Measurements from ENCODE around the gene ATP5F1D. TPM values are rescaled to one million over a fixed set of nuclear protein-coding genes. Genes with fewer than 3 reads are reported as not detected.

The ATP5F1D gene
- total and polyA plus RNA-seq, 4 donors, result 27.1 to 266 (median 187) TPM

DNA sequence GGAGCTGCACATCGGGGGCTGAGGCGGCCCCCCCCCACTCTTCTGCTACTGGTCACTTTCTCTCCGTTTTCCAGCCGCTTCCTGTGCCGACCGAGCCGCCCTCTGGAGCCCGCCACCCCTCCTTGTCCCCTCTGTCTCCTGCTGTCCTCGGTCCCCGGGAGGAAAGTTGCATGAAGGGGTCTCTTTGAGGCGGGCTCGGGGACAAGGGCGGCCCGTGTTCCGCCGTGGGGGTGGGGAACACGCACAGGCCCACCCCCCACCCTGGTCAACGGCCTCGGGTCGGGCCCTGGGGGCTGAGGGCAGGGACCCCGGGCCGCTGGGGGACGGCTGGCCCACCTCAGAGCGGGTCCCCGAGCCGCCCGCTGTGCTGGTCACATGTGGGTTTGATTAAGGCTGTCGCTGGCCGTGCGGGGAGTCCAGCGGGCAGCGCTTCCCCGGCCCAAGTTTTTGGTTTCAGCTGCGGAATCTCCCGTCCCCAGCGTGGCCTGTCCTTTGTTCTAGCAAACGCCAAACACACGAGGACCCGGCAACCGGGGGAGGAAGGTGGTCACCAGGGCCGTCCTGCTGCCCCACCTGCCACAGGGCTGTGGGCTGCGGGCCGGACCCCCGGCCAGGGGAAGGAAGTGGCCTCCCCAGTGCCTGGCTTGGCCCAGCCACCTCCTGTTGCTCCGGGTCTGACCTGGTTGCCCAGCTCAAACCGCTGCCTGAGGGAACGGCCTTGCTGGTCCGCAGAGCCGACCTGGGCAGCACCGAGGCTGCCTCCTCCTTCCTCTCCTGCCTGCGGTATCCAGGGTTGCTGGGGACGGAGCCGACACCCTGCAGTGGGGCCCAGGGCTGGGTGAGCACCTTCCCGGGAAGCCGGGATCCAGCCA is 46.0 kb downstream of the ATP5F1D start:
- Histone ChIP-seq H3K4me3 (no peak overlapping the region), H3K36me3 (ENCODE audit: control insufficient read depth in 4 of 4, insufficient read depth in 4 of 4, low read length in 4 of 4) (no peaks in the 10 kb centered on the region), H3K9me3 (ENCODE audit: control insufficient read depth in 4 of 4, insufficient read depth in 3 of 4, low read length in 3 of 4) (peaks cover 0 to 1% (median 0%) of the 10 kb centered on the region in 4 donors), H3K4me1 (ENCODE audit: control insufficient read depth in 5 of 5, insufficient read depth in 5 of 5, low read length in 5 of 5) (peaks cover 0 to 12% (median 0%) of the 10 kb centered on the region in 5 donors), H3K9ac (ENCODE audit: insufficient read depth in 1 of 2, low read length in 2 of 2) (no peak overlapping the region), H3K27ac (ENCODE audit: low read depth in 1 of 2, low read length in 1 of 2) (no peak overlapping the region), H3K27me3 (ENCODE audit: control insufficient read depth in 3 of 3, insufficient read depth in 3 of 3, low read length in 2 of 3) (peaks cover 0 to 25% (median 4%) of the 10 kb centered on the region in 3 donors)
- WGBS, 2 donors, result 19 to 35% methylated on average over 41 to 55 of the region's 55 CpGs
- DNase-seq (peak in 1 of 3 donors; percentile 29), ATAC-seq (ENCODE audit: insufficient read depth, low FRiP score) (no peak)
- no peak for TF ChIP-seq CTCF (IDR thresholded peaks at IDR 0.05; ENCODE audit: control extremely low read depth, extremely low read depth)

DNA sequence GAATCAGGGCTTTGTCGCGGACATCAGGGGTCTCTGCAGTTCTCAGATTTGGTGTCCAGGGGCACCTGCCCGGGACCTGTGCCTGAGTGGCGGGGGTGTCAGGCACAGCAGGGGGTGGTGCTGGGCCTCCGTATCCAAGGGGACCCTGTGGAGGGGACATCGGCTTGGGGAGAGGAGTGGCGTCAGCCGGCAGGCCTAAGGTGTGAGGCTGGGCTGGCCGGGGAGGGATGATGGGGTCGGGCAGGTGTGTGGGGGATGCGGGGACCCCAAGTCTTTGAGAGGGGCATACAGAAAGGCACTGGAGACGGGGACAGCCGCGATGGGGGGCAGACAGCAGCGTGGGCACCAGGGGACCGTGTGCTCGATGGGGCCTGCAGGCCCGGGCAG is 46.7 kb downstream of the ATP5F1D start:
- H3K27ac ChIP-seq (ENCODE audit: low read depth in 1 of 2, low read length in 1 of 2), result no peak overlapping the region
- no peak for ATAC-seq (ENCODE audit: insufficient read depth, low FRiP score)
- peaks cover 0 to 1% (median 0%) of the 10 kb centered on the region in 4 donors for H3K9me3 ChIP-seq (ENCODE audit: control insufficient read depth in 4 of 4, insufficient read depth in 3 of 4, low read length in 3 of 4)
- peaks cover 0 to 25% (median 4%) of the 10 kb centered on the region in 3 donors for H3K27me3 ChIP-seq (ENCODE audit: control insufficient read depth in 3 of 3, insufficient read depth in 3 of 3, low read length in 2 of 3)
- H3K36me3 ChIP-seq (ENCODE audit: control insufficient read depth in 4 of 4, insufficient read depth in 4 of 4, low read length in 4 of 4), result no peaks in the 10 kb centered on the region
- WGBS, 2 donors, result 85 to 89% methylated on average over 18 of the region's 18 CpGs
- no peak overlapping the region for H3K9ac ChIP-seq (ENCODE audit: insufficient read depth in 1 of 2, low read length in 2 of 2)
- H3K4me1 ChIP-seq (ENCODE audit: control insufficient read depth in 5 of 5, insufficient read depth in 5 of 5, low read length in 5 of 5), result peaks cover 0 to 12% (median 0%) of the 10 kb centered on the region in 5 donors
- H3K4me3 ChIP-seq, result no peak overlapping the region
- no peak for DNase-seq
- no peak for TF ChIP-seq CTCF (IDR thresholded peaks at IDR 0.05; ENCODE audit: control extremely low read depth, extremely low read depth)

DNA sequence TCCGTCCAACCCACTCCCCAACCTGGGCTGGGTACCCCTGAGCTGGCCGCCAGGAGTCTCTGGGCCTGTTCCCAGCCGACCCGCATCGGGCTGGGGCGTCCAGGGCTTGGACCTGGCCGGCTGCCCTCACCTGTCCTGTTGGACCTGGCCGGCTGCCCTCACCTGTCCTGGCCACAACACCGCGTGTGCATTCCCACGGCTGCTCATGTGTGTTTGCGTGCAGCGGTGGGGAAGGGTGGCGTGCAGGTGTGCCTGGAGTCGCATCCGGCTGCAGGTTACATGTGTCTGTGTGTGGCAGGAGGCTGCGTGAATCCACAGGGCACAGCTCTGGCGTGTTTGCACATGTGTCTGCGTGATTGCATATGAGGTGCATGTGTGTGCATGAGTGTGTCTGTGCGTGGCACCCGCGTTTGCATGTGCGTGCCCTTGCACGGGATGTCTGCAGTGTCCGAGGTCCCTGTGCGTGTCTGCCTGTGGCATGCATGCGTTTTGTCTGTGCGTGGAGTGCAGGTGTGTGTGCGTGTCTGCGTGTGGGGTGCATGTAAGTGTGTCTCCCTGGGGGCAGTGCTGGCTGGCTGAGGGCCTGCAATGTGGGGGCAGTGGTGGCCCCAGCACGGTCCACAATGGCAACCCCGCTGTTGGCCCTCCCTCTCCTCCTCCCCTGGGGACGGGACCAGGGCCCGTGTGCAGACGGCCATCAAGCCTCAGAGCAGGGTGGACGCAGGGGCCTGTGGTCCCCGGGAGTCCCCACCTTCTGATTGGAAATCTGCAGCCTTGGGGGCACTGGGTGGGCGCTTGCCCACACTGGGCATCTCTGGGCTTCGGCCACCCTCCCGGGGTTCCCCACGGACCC is 47.5 kb downstream of the ATP5F1D start:
- 88% methylated on average over 40 to 41 of the region's 41 CpGs for WGBS, 2 donors

More for the DNA sequence above, 47.5 kb downstream of the ATP5F1D start:
- ATAC-seq (ENCODE audit: insufficient read depth, low FRiP score) (no peak), DNase-seq (no peak)
- TF ChIP-seq CTCF (IDR thresholded peaks at IDR 0.05; ENCODE audit: control extremely low read depth, extremely low read depth), result no peak
- Histone ChIP-seq H3K9ac (ENCODE audit: insufficient read depth in 1 of 2, low read length in 2 of 2) (no peak overlapping the region), H3K4me3 (no peak overlapping the region), H3K9me3 (ENCODE audit: control insufficient read depth in 4 of 4, insufficient read depth in 3 of 4, low read length in 3 of 4) (peaks cover 0 to 1% (median 0%) of the 10 kb centered on the region in 4 donors), H3K36me3 (ENCODE audit: control insufficient read depth in 4 of 4, insufficient read depth in 4 of 4, low read length in 4 of 4) (no peaks in the 10 kb centered on the region), H3K4me1 (ENCODE audit: control insufficient read depth in 5 of 5, insufficient read depth in 5 of 5, low read length in 5 of 5) (peaks cover 0 to 12% (median 0%) of the 10 kb centered on the region in 5 donors), H3K27ac (ENCODE audit: low read depth in 1 of 2, low read length in 1 of 2) (no peak overlapping the region), H3K27me3 (ENCODE audit: control insufficient read depth in 3 of 3, insufficient read depth in 3 of 3, low read length in 2 of 3) (peaks cover 4 to 25% (median 6%) of the 10 kb centered on the region in 3 donors)
